ENCODE data around the gene RAC2. TPM values are rescaled to one million over a fixed set of nuclear protein-coding genes. Genes with fewer than 3 reads are reported as not detected.

Gene RAC2
- total RNA-seq, 6 donors from 2014 or later = 22.1 to 126 (median 65.2) TPM

- Histone ChIP-seq H3K4me1 (peaks cover 13 to 28% (median 18%) of the 10 kb centered on the region in 4 donors), H3K9me3 (peaks cover 0 to 13% (median 7%) of the 10 kb centered on the region in 4 donors), H3K4me3 (no peak overlapping the region), H3K27me3 (peaks cover 0 to 2% (median 0%) of the 10 kb centered on the region in 4 donors), H3K27ac (no peak overlapping the region), H3K36me3 (no peaks in the 10 kb centered on the region)
- no peak for ATAC-seq (ENCODE audit: low FRiP score in 2 of 2)
- no peak for DNase-seq
- WGBS, 2 donors = 79 to 80% methylated on average over 6 to 10 of the region's 10 CpGs
- TF ChIP-seq EP300 (IDR thresholded peaks at IDR 0.05) = no peak
- no peak for TF ChIP-seq POLR2A (IDR thresholded peaks at IDR 0.05)
- no peak for TF ChIP-seq CTCF (IDR thresholded peaks at IDR 0.05)
- TF ChIP-seq POLR2AphosphoS5 (IDR thresholded peaks at IDR 0.05) = no peak
Measured at GRCh38 chr22:37263966-37264887, 20.2 kb upstream of the RAC2 start.

DNA sequence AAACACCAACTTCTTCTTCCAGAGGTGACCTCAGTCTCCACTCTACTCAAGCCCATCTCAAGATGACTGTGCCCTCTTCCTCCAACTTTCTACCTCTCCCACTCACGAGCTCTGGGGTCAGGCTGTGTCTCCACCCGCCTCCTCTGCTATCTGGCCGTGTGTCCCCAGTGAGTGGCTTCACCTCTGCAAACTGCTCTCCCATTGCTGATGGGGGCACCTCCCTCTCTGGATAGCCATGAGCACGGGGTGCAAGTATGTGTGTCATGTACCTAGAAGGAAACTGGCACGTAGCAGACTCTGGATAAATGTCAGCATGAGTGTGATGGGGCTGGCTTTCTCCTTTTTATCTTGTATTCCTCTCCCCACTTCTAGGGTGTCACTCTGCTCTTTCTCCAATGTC is 18.3 kb upstream of the RAC2 start:
- no peak for ATAC-seq (ENCODE audit: low FRiP score in 2 of 2)
- H3K27me3 ChIP-seq = peaks cover 0 to 5% (median 0%) of the 10 kb centered on the region in 4 donors
- H3K4me1 ChIP-seq = peaks cover 8 to 20% (median 14%) of the 10 kb centered on the region in 4 donors
- no peak overlapping the region for H3K4me3 ChIP-seq
- H3K27ac ChIP-seq = no peak overlapping the region
- 74 to 82% methylated on average over 5 of the region's 5 CpGs for WGBS, 2 donors
- no peak for DNase-seq
- H3K9me3 ChIP-seq = peaks cover 0 to 13% (median 7%) of the 10 kb centered on the region in 4 donors
- TF ChIP-seq EP300 (IDR thresholded peaks at IDR 0.05) (no peak), POLR2A (IDR thresholded peaks at IDR 0.05) (no peak), CTCF (IDR thresholded peaks at IDR 0.05) (no peak), POLR2AphosphoS5 (IDR thresholded peaks at IDR 0.05) (no peak)
- H3K36me3 ChIP-seq = no peaks in the 10 kb centered on the region

GRCh38 chr22:37260901-37261336 is 16.9 kb upstream of the RAC2 start:
- no peak overlapping the region for H3K4me3 ChIP-seq
- DNase-seq (peak in 1 of 2 donors; percentile 71), ATAC-seq (ENCODE audit: low FRiP score in 2 of 2) (peak; percentile 77 to 88)
- peaks cover 0 to 13% (median 7%) of the 10 kb centered on the region in 4 donors for H3K9me3 ChIP-seq
- peaks cover 4 to 9% (median 6%) of the 10 kb centered on the region in 4 donors for H3K4me1 ChIP-seq
- TF ChIP-seq CTCF (IDR thresholded peaks at IDR 0.05) = peak; percentile 84 to 95 (median 86)
- no peak for TF ChIP-seq EP300 (IDR thresholded peaks at IDR 0.05)
- 22 to 23% methylated on average over 14 of the region's 14 CpGs for WGBS, 2 donors
- H3K27ac ChIP-seq = no peak overlapping the region
- H3K36me3 ChIP-seq = no peaks in the 10 kb centered on the region
- peaks cover 0 to 5% (median 0%) of the 10 kb centered on the region in 4 donors for H3K27me3 ChIP-seq

GRCh38 chr22:37260155-37260795 is 16.2 kb upstream of the RAC2 start:
- no peak for TF ChIP-seq CTCF (IDR thresholded peaks at IDR 0.05)
- no peak for TF ChIP-seq POLR2AphosphoS5 (IDR thresholded peaks at IDR 0.05)
- no peak for TF ChIP-seq POLR2A (IDR thresholded peaks at IDR 0.05)
- no peak for TF ChIP-seq EP300 (IDR thresholded peaks at IDR 0.05)
- no peak overlapping the region for H3K4me3 ChIP-seq
- no peak for DNase-seq
- no peak for ATAC-seq (ENCODE audit: low FRiP score in 2 of 2)
- no peaks in the 10 kb centered on the region for H3K36me3 ChIP-seq
- peaks cover 0 to 5% (median 0%) of the 10 kb centered on the region in 4 donors for H3K27me3 ChIP-seq
- no peak overlapping the region for H3K27ac ChIP-seq
- peaks cover 4 to 9% (median 6%) of the 10 kb centered on the region in 4 donors for H3K4me1 ChIP-seq
- H3K9me3 ChIP-seq = peaks cover 0 to 13% (median 7%) of the 10 kb centered on the region in 4 donors
- 47 to 57% methylated on average over 7 to 15 of the region's 15 CpGs for WGBS, 2 donors
